GM19351 (cell line): ENCODE results near the gene SOX8.

Source experiments
- ATAC-seq: cut with Tn5 transposase; IDR thresholded peaks from one replicate; pipeline ENCODE4 v1.9.1; 2021; ENCODE audit warnings: mild to moderate bottlenecking, moderate library complexity; ENCODE audit not compliant: unreplicated experiment

SOX8 gene

GRCh38 chr16:986411-986810 lies 4.8 kb downstream of the SOX8 start:
- ATAC-seq, result no peak

GRCh38 chr16:986925-987582 lies 5.5 kb downstream of the SOX8 start:
- ATAC-seq, result no peak

GRCh38 chr16:987906-988305 lies 6.3 kb downstream of the SOX8 start:
- no peak for ATAC-seq

GRCh38 chr16:988471-989353 lies 7.1 kb downstream of the SOX8 start:
- no peak for ATAC-seq

GRCh38 chr16:989354-989814 lies 7.8 kb downstream of the SOX8 start:
- no peak for ATAC-seq

- no peak for ATAC-seq
Measured at GRCh38 chr16:990516-991291, 9.1 kb downstream of the SOX8 start.

- no peak for ATAC-seq
Measured at GRCh38 chr16:991345-991744, 9.8 kb downstream of the SOX8 start.

- no peak for ATAC-seq
Measured at GRCh38 chr16:991773-992172, 10.2 kb downstream of the SOX8 start.

- ATAC-seq, result no peak
Measured at GRCh38 chr16:993731-994130, 12.2 kb downstream of the SOX8 start.

- no peak for ATAC-seq
Measured at GRCh38 chr16:995087-995486, 13.5 kb downstream of the SOX8 start.

GRCh38 chr16:995783-996182 lies 14.2 kb downstream of the SOX8 start:
- no peak for ATAC-seq

- ATAC-seq, result no peak
Measured at GRCh38 chr16:996681-997080, 15.1 kb downstream of the SOX8 start.

GRCh38 chr16:997440-998051 lies 16.0 kb downstream of the SOX8 start:
- ATAC-seq, result no peak

GRCh38 chr16:998211-998610 lies 16.6 kb downstream of the SOX8 start:
- no peak for ATAC-seq

GRCh38 chr16:998615-999014 lies 17.0 kb downstream of the SOX8 start:
- ATAC-seq, result no peak

- no peak for ATAC-seq
Measured at GRCh38 chr16:999677-1000076, 18.1 kb downstream of the SOX8 start.

- no peak for ATAC-seq
Measured at GRCh38 chr16:1000608-1001007, 19.0 kb downstream of the SOX8 start.

GRCh38 chr16:1001096-1001495 lies 19.5 kb downstream of the SOX8 start:
- no peak for ATAC-seq

- ATAC-seq, result no peak
Measured at GRCh38 chr16:1002399-1003166, 21.0 kb downstream of the SOX8 start.
